Neuronal stem cell (in vitro differentiated cells): ENCODE results near the gene FLT4.
A peak's percentile ranks its signal among the peaks of the same experiment; 100 is the strongest.

Experiments
- DNase-seq: peaks from one replicate; pipeline ENCODE4 v3.0.0-alpha.2; 2013; ENCODE audit warnings: low spot score
- H2AFZ ChIP-seq: one replicate; pipeline ENCODE4 v1.6.1; 2013; ENCODE audit warnings: mild to moderate bottlenecking, low read length, inconsistent platforms
- H2AK5ac ChIP-seq: 2 replicates; pipeline ENCODE4 v1.6.1; 2013; ENCODE audit warnings: low read depth, mild to moderate bottlenecking, inconsistent platforms, low read length, moderate library complexity, mixed read lengths
- H2BK120ac ChIP-seq: 2 replicates; pipeline ENCODE4 v1.6.1; 2013; ENCODE audit warnings: low read depth, mild to moderate bottlenecking, inconsistent platforms, low read length, moderate library complexity, mixed read lengths
- H2BK12ac ChIP-seq: one replicate; pipeline ENCODE4 v1.6.1; 2013; ENCODE audit warnings: low read length, inconsistent platforms
- H2BK15ac ChIP-seq: 2 replicates; pipeline ENCODE4 v1.6.1; 2013; ENCODE audit warnings: mild to moderate bottlenecking, low read length, inconsistent platforms, mixed read lengths
- H2BK5ac ChIP-seq: one replicate; pipeline ENCODE4 v1.6.1; 2013; ENCODE audit warnings: inconsistent platforms, mild to moderate bottlenecking, low read length, moderate library complexity
- H3K14ac ChIP-seq: one replicate; pipeline ENCODE4 v1.6.1; 2013; ENCODE audit warnings: low read length, inconsistent platforms
- H3K18ac ChIP-seq: 2 replicates; pipeline ENCODE4 v1.6.1; 2013; ENCODE audit warnings: low read length, inconsistent platforms
- H3K23ac ChIP-seq: 2 replicates; pipeline ENCODE4 v1.6.1; 2013; ENCODE audit warnings: low read depth, mild to moderate bottlenecking, mixed read lengths, low read length, inconsistent platforms; ENCODE audit not compliant: poor library complexity
- H3K27ac ChIP-seq: replicated peaks from 3 replicates; pipeline ENCODE4 v1.5.1; 2013; ENCODE audit warnings: low read length, inconsistent platforms
- H3K27me3 ChIP-seq, 3 experiments: 2 replicates each; pipeline ENCODE4 v1.6.1; 2013; ENCODE audit warnings: low read length in 3 of 3, mild to moderate bottlenecking in 2 of 3, inconsistent platforms in 1 of 3, low read depth in 1 of 3, mixed read lengths in 1 of 3, moderate library complexity in 1 of 3; ENCODE audit not compliant: control insufficient read depth in 3 of 3, insufficient read depth in 3 of 3
- H3K36me3 ChIP-seq, 2 donors: replicated peaks in 1 of 2; 2 replicates each; pipeline ENCODE4 v1.6.1; 2013; ENCODE audit warnings: low read length in 2 of 2; ENCODE audit not compliant: control insufficient read depth in 2 of 2, insufficient read depth in 2 of 2
- H3K4ac ChIP-seq: 2 replicates; pipeline ENCODE4 v1.6.1; 2013; ENCODE audit warnings: inconsistent platforms, mild to moderate bottlenecking, low read length, moderate library complexity
- H3K4me1 ChIP-seq, 2 donors: 1 replicate in 1 of 2; 2 replicates in 1 of 2; pipeline ENCODE4 v1.6.1; 2013; ENCODE audit warnings: low read length in 2 of 2, low read depth in 1 of 2; ENCODE audit not compliant: control insufficient read depth in 2 of 2, insufficient read depth in 1 of 2
- H3K4me2 ChIP-seq: one replicate; pipeline ENCODE4 v1.6.1; 2013; ENCODE audit warnings: mild to moderate bottlenecking, low read length, inconsistent platforms; ENCODE audit not compliant: insufficient read depth, poor library complexity, severe bottlenecking
- H3K4me3 ChIP-seq, 2 donors: 2 replicates each; pipeline ENCODE4 v1.5.1; 2013; ENCODE audit warnings: low read length in 2 of 2, mild to moderate bottlenecking in 2 of 2, inconsistent platforms in 1 of 2, moderate library complexity in 1 of 2
- H3K79me1 ChIP-seq: one replicate; pipeline ENCODE4 v1.6.1; 2013; ENCODE audit warnings: low read depth, mild to moderate bottlenecking, inconsistent platforms, low read length, moderate library complexity
- H3K9ac ChIP-seq: one replicate; pipeline ENCODE4 v1.6.1; 2013; ENCODE audit warnings: mild to moderate bottlenecking, low read depth, low read length, inconsistent platforms; ENCODE audit not compliant: poor library complexity
- H3K9me3 ChIP-seq, 2 donors: replicated peaks in 1 of 2; 2 replicates each; pipeline versions ENCODE3 to v1.6.1; 2013; ENCODE audit warnings: low read length in 2 of 2, mild to moderate bottlenecking in 2 of 2, inconsistent platforms in 1 of 2, low read depth in 1 of 2, mixed read lengths in 1 of 2, moderate library complexity in 1 of 2; ENCODE audit not compliant: control insufficient read depth in 2 of 2, insufficient read depth in 1 of 2
- H4K8ac ChIP-seq: one replicate; pipeline ENCODE4 v1.6.1; 2013; ENCODE audit warnings: low read depth, mild to moderate bottlenecking, inconsistent platforms, low read length, moderate library complexity
- H4K91ac ChIP-seq: one replicate; pipeline ENCODE4 v1.6.1; 2013; ENCODE audit warnings: low read length, low read depth, mild to moderate bottlenecking, inconsistent platforms; ENCODE audit not compliant: poor library complexity
- WGBS, 2 donors: extraction: QIAGEN DNeasy Blood & Tissue Kit; methylation state at CpG; one replicate each; pipeline ENCODE4 v1.1.7; 2013; ENCODE audit warnings: missing lambda C conversion rate in 2 of 2, mixed read lengths in 1 of 2; ENCODE audit not compliant: insufficient read length in 2 of 2, insufficient replicate concordance in 1 of 2; ENCODE audit errors: extremely low coverage in 2 of 2; 5-methylcytosine and 5-hydroxymethylcytosine counted together

Gene FLT4

GRCh38 chr5:180627386-180628120, 21.8 kb downstream of the FLT4 start:
- H3K79me1 ChIP-seq: no peaks in the 10 kb centered on the region
- WGBS, 2 donors: no CpG with 5 or more reads among the region's 12 CpGs
- H3K27ac ChIP-seq: no peak overlapping the region
- no peak for DNase-seq
- no peak overlapping the region for H2BK12ac ChIP-seq
- no peak overlapping the region for H2AFZ ChIP-seq
- H2BK5ac ChIP-seq: peak overlapping the region; percentile 90
- no peak overlapping the region for H4K91ac ChIP-seq
- no peak overlapping the region for H3K4me2 ChIP-seq
- no peaks in the 10 kb centered on the region for H3K9me3 ChIP-seq
- H2BK120ac ChIP-seq: no peak overlapping the region
- peak overlapping the region; percentile 35 for H3K18ac ChIP-seq
- no peak overlapping the region for H3K4ac ChIP-seq
- no peak overlapping the region for H3K9ac ChIP-seq
- H2AK5ac ChIP-seq: no peak overlapping the region
- H3K36me3 ChIP-seq: no peaks in the 10 kb centered on the region
- peak overlapping the region; percentile 39 for H3K14ac ChIP-seq
- peak overlapping the region; percentile 24 for H2BK15ac ChIP-seq
- H3K23ac ChIP-seq: no peak overlapping the region
- H4K8ac ChIP-seq: no peak overlapping the region
- peaks cover 16 to 17% of the 10 kb centered on the region in 2 donors for H3K4me1 ChIP-seq
- H3K27me3 ChIP-seq: peaks cover 0 to 41% (median 0%) of the 10 kb centered on the region in 3 experiments
- H3K4me3 ChIP-seq: no peak overlapping the region

- H3K4me2 ChIP-seq: no peak overlapping the region
- H2BK120ac ChIP-seq: peak overlapping the region; percentile 91
- H3K14ac ChIP-seq: peak overlapping the region; percentile 94
- H3K9ac ChIP-seq: peak overlapping the region; percentile 30
- no peak overlapping the region for H3K4me3 ChIP-seq
- peak overlapping the region; percentile 90 for H2BK5ac ChIP-seq
- H3K27ac ChIP-seq: no peak overlapping the region
- H3K9me3 ChIP-seq: no peaks in the 10 kb centered on the region
- H3K4me1 ChIP-seq: peaks cover 10 to 11% of the 10 kb centered on the region in 2 donors
- no peaks in the 10 kb centered on the region for H3K79me1 ChIP-seq
- no peaks in the 10 kb centered on the region for H3K36me3 ChIP-seq
- peak overlapping the region; percentile 80 for H3K23ac ChIP-seq
- H2BK15ac ChIP-seq: peak overlapping the region; percentile 24
- no peak overlapping the region for H2AK5ac ChIP-seq
- DNase-seq: no peak
- H2BK12ac ChIP-seq: no peak overlapping the region
- no peak overlapping the region for H3K4ac ChIP-seq
- no CpG with 5 or more reads among the region's 15 CpGs for WGBS, 2 donors
- H4K8ac ChIP-seq: peak overlapping the region; percentile 65
- H3K18ac ChIP-seq: peak overlapping the region; percentile 57
- H4K91ac ChIP-seq: no peak overlapping the region
- no peak overlapping the region for H2AFZ ChIP-seq
- H3K27me3 ChIP-seq: peaks cover 0 to 41% (median 0%) of the 10 kb centered on the region in 3 experiments
Measured at GRCh38 chr5:180626661-180627385, 22.6 kb downstream of the FLT4 start.

DNA sequence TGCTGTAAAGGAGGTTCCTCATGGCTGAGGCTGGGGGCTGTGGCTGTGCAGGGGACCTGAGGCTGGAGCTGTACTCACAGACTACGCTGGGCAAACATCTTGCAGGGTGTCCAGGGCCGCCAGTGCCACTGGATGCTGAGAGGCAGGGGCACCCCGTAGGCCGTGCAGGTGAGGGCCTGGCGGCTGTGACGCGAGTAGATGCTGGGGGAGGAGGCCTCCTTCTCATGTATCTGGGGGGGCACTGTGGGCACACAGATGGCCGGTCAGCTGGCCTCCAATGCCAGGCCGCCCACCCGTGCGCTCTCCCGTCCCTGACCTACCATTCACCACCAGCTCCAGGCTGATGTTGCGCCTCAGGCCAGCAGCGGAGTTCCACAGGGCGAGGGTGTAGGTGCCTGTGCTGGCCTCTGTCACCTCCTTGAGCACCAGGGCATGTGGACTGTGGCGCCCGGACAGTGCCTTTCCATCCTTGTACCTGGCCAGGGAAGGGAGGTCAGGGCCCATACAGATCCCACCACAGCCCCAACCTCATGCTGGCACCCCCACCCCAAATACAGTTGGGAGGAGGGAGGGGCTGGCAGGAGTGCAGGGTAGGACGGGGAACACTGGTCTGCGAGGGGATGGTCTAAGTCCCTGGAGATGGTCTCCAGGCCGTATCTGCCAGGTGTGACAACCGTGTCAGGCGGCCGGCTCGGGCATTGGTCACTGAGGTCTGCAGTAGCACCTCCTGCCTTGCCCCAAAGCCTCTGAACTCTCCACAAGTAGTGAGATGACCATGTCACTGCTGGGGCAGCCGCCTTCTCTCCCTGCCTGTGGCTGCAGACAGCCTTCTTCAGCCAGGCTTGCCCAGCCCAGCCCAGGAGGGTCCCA, 23.4 kb downstream of the FLT4 start:
- H2BK15ac ChIP-seq: no peak overlapping the region
- peak overlapping the region; percentile 48 for H3K18ac ChIP-seq
- H3K27me3 ChIP-seq: peaks cover 0 to 41% (median 0%) of the 10 kb centered on the region in 3 experiments
- H3K4me1 ChIP-seq: peaks cover 6 to 8% of the 10 kb centered on the region in 2 donors
- peak overlapping the region; percentile 70 for H3K9ac ChIP-seq
- H3K23ac ChIP-seq: peak overlapping the region; percentile 80
- H3K9me3 ChIP-seq: no peaks in the 10 kb centered on the region
- H3K79me1 ChIP-seq: no peaks in the 10 kb centered on the region
- H3K4me3 ChIP-seq: no peak overlapping the region
- no peak overlapping the region for H3K4me2 ChIP-seq
- peak overlapping the region; percentile 94 for H3K14ac ChIP-seq
- H4K91ac ChIP-seq: peak overlapping the region; percentile 82
- WGBS, 2 donors: no CpG with 5 or more reads among the region's 25 CpGs
- H3K27ac ChIP-seq: no peak overlapping the region
- peak overlapping the region; percentile 90 for H2BK5ac ChIP-seq
- H2AK5ac ChIP-seq: peak overlapping the region; percentile 81
- peak overlapping the region; percentile 91 for H2BK120ac ChIP-seq
- no peak overlapping the region for H2BK12ac ChIP-seq
- no peak for DNase-seq
- H3K36me3 ChIP-seq: no peaks in the 10 kb centered on the region
- no peak overlapping the region for H2AFZ ChIP-seq
- H4K8ac ChIP-seq: no peak overlapping the region
- H3K4ac ChIP-seq: no peak overlapping the region
